ENCODE measurements around the gene TMEM40.

DNA sequence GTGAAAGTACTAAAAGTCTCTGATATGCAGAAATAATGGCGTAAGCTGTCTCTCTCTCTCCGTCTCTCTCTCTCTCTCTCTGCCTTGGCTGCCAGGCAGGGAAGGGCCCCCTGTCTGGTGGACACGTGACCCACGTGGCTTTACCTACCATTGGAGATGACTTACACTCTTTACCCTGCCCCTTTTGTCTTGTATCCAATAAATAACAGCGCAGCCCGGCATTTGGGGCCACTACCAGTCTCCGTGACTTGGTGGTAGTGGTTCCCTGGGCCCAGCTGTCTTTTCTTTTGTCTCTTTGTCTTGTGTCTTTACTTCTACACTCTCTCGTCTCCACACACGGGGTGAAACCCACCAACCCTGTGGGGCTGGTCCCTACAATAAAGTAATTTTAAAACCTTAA, 12.2 kb upstream of the TMEM40 start:
- TF ChIP-seq, protein P1, sequence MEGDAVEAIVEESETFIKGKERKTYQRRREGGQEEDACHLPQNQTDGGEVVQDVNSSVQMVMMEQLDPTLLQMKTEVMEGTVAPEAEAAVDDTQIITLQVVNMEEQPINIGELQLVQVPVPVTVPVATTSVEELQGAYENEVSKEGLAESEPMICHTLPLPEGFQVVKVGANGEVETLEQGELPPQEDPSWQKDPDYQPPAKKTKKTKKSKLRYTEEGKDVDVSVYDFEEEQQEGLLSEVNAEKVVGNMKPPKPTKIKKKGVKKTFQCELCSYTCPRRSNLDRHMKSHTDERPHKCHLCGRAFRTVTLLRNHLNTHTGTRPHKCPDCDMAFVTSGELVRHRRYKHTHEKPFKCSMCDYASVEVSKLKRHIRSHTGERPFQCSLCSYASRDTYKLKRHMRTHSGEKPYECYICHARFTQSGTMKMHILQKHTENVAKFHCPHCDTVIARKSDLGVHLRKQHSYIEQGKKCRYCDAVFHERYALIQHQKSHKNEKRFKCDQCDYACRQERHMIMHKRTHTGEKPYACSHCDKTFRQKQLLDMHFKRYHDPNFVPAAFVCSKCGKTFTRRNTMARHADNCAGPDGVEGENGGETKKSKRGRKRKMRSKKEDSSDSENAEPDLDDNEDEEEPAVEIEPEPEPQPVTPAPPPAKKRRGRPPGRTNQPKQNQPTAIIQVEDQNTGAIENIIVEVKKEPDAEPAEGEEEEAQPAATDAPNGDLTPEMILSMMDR (IDR thresholded peaks at IDR 0.05 in 2 of 3, conservative IDR thresholded peaks at IDR 0.05 in 1 of 3; ENCODE audit: insufficient read depth in 2 of 3, low read depth in 1 of 3, low read length in 3 of 3), result no peak
- TF ChIP-seq TAF1 (IDR thresholded peaks at IDR 0.05; ENCODE audit: control insufficient read depth, extremely low read depth, insufficient read depth, low read length, severe bottlenecking), result no peak
- TF ChIP-seq POLR2A (conservative IDR thresholded peaks at IDR 0.05), result no peak
- TF ChIP-seq ZNF707 (CRISPR knock-in tag; conservative IDR thresholded peaks at IDR 0.05), result no peak
